ENCODE data around the gene FAM53C. TPM values are rescaled to one million over a fixed set of nuclear protein-coding genes. Genes with fewer than 3 reads are reported as not detected.

The FAM53C gene
- total RNA-seq, 3 donors from 2014 or later (not counting 1 experiment from before 2014, with no cell fraction given), result 65.1 to 140 (median 73.6) TPM

GRCh38 chr5:138330813-138331448 lies 7.1 kb upstream of the FAM53C start:
- Mint-ChIP-seq H3K4me3 (peak overlapping the region; percentile 99), H3K9me3 (no peaks in the 10 kb centered on the region), H3K4me1 (peaks cover 15 to 16% of the 10 kb centered on the region in 2 donors), H3K36me3 (no peaks in the 10 kb centered on the region), H3K27me3 (ENCODE audit: low read depth in 2 of 2) (no peaks in the 10 kb centered on the region), H3K27ac (peak overlapping the region; percentile 75 to 86)
- intact Hi-C loops (cut with micrococcal nuclease), result loop anchor here (1.0 kb wide), 1 partner anchor 134 kb away; the partner anchor contains the start of gene EGR1
- ATAC-seq (no peak), DNase-seq (no peak)
- Histone ChIP-seq H3K4me3 (ENCODE audit: low read length) (peak overlapping the region; percentile 38), H3K27ac (ENCODE audit: low read length) (no peak overlapping the region), H3K36me3 (ENCODE audit: control insufficient read depth, insufficient read depth, low read length) (no peaks in the 10 kb centered on the region), H3K4me1 (ENCODE audit: control insufficient read depth, insufficient read depth, low read length) (peaks cover 12% of the 10 kb centered on the region), H3K27me3 (ENCODE audit: control insufficient read depth, insufficient read depth, low read length) (no peaks in the 10 kb centered on the region), H3K9me3 (ENCODE audit: control insufficient read depth, insufficient read depth, low read length) (no peaks in the 10 kb centered on the region)
- 4% methylated on average over 11 of the region's 12 CpGs for WGBS (ENCODE audit: insufficient coverage)
- no peak for TF ChIP-seq CTCF (IDR thresholded peaks at IDR 0.05)

GRCh38 chr5:138331449-138332368 lies 6.4 kb upstream of the FAM53C start, which contains the start of gene CDC25C:
CDC25C (minus strand) TSS chr5:138331804; CDS start chr5:138331180, 624 bp downstream.
- intact Hi-C loops (cut with micrococcal nuclease), result loop anchor here (1.0 kb wide), 2 partner anchors 134 to 152 kb away; partner anchors contain the start of genes EGR1 and KIF20A
- no peaks in the 10 kb centered on the region for H3K9me3 ChIP-seq (ENCODE audit: control insufficient read depth, insufficient read depth, low read length)
- Mint-ChIP-seq H3K27me3 (ENCODE audit: low read depth in 2 of 2) (no peaks in the 10 kb centered on the region), H3K4me1 (peaks cover 15 to 17% of the 10 kb centered on the region in 2 donors), H3K27ac (peak within 1 kb of the TSS; percentile 75 to 86), H3K9me3 (no peaks in the 10 kb centered on the region), H3K36me3 (no peaks in the 10 kb centered on the region), H3K4me3 (peak within 1 kb of the TSS; percentile 99)
- H3K4me1 ChIP-seq (ENCODE audit: control insufficient read depth, insufficient read depth, low read length), result peaks cover 14% of the 10 kb centered on the region
- TF ChIP-seq CTCF (IDR thresholded peaks at IDR 0.05), result no peak
- ATAC-seq, result peak; percentile 99 to 100 (median 99)
- peak within 1 kb of the TSS; percentile 37 for H3K27ac ChIP-seq (ENCODE audit: low read length)
- H3K27me3 ChIP-seq (ENCODE audit: control insufficient read depth, insufficient read depth, low read length), result no peaks in the 10 kb centered on the region
- peak within 1 kb of the TSS; percentile 46 for H3K4me3 ChIP-seq (ENCODE audit: low read length)
- under 1% methylated on average over 52 of the region's 55 CpGs for WGBS (ENCODE audit: insufficient coverage)
- no peaks in the 10 kb centered on the region for H3K36me3 ChIP-seq (ENCODE audit: control insufficient read depth, insufficient read depth, low read length)
- DNase-seq, result peak; percentile 94 to 99

GRCh38 chr5:138334867-138335447 lies 3.1 kb upstream of the FAM53C start:
- Histone ChIP-seq H3K27me3 (ENCODE audit: control insufficient read depth, insufficient read depth, low read length) (no peaks in the 10 kb centered on the region), H3K4me1 (ENCODE audit: control insufficient read depth, insufficient read depth, low read length) (peaks cover 31% of the 10 kb centered on the region), H3K36me3 (ENCODE audit: control insufficient read depth, insufficient read depth, low read length) (no peaks in the 10 kb centered on the region), H3K9me3 (ENCODE audit: control insufficient read depth, insufficient read depth, low read length) (no peaks in the 10 kb centered on the region), H3K4me3 (ENCODE audit: low read length) (no peak overlapping the region), H3K27ac (ENCODE audit: low read length) (no peak overlapping the region)
- Mint-ChIP-seq H3K27me3 (ENCODE audit: low read depth in 2 of 2) (no peaks in the 10 kb centered on the region), H3K4me1 (peaks cover 37 to 39% of the 10 kb centered on the region in 2 donors), H3K9me3 (no peaks in the 10 kb centered on the region), H3K27ac (peak overlapping the region; percentile 52 to 58), H3K4me3 (peak overlapping the region; percentile 7), H3K36me3 (no peaks in the 10 kb centered on the region)
- DNase-seq (no peak), ATAC-seq (no peak)
- intact Hi-C loops (cut with micrococcal nuclease), result no loop called here
- no peak for TF ChIP-seq CTCF (IDR thresholded peaks at IDR 0.05)
- WGBS (ENCODE audit: insufficient coverage), result 81% methylated on average over 3 of the region's 3 CpGs

All from natural killer cell (primary cell).